Activated naive CD4-positive, alpha-beta T cell treated with anti-CD3 and anti-CD28 coated beads, Interleukin-2, amount 10 ng/mL, durations not matched to agents 7 days and 5 days (primary cell): ENCODE data around the gene ARHGEF35.

Experiments
- CTCF ChIA-PET: fragments of 350-600 bp; sonication (Branson Sonifier 250); formaldehyde crosslinking; loops from one replicate; lab custom pipeline; 2021; ENCODE audit warnings: antibody characterized with exemption; lab: Charles Lee
- DNase-seq: peaks from one replicate; pipeline ENCODE4 v3.0.0-alpha.2; 2020
- H3K27ac Mint-ChIP-seq: one replicate; pipeline ENCODE4 v1.8.0; 2021; ENCODE audit warnings: mild to moderate bottlenecking, moderate library complexity, mixed read lengths
- H3K27me3 Mint-ChIP-seq: one replicate; pipeline ENCODE4 v1.8.0; 2021; ENCODE audit warnings: mild to moderate bottlenecking, mixed read lengths
- H3K36me3 Mint-ChIP-seq: one replicate; pipeline ENCODE4 v1.8.0; 2021; ENCODE audit warnings: mixed read lengths
- H3K4me1 Mint-ChIP-seq: one replicate; pipeline ENCODE4 v1.8.0; 2021; ENCODE audit warnings: mixed read lengths
- H3K4me3 Mint-ChIP-seq: one replicate; pipeline ENCODE4 v1.8.0; 2021; ENCODE audit warnings: mild to moderate bottlenecking, moderate library complexity, mixed read lengths
- H3K9me3 Mint-ChIP-seq: one replicate; pipeline ENCODE4 v1.8.0; 2021; ENCODE audit warnings: mixed read lengths

ARHGEF35 gene

GRCh38 chr7:144144426-144144825, 51.2 kb downstream of the ARHGEF35 start:
- no peaks in the 10 kb centered on the region for H3K27me3 Mint-ChIP-seq
- no peaks in the 10 kb centered on the region for H3K36me3 Mint-ChIP-seq
- CTCF ChIA-PET = no interaction called here
- no peak for DNase-seq
- no peak overlapping the region for H3K4me3 Mint-ChIP-seq
- no peaks in the 10 kb centered on the region for H3K4me1 Mint-ChIP-seq
- no peak overlapping the region for H3K27ac Mint-ChIP-seq
- H3K9me3 Mint-ChIP-seq = peaks cover 17% of the 10 kb centered on the region

- Mint-ChIP-seq H3K36me3 (no peaks in the 10 kb centered on the region), H3K27me3 (no peaks in the 10 kb centered on the region), H3K27ac (no peak overlapping the region), H3K9me3 (peaks cover 2% of the 10 kb centered on the region), H3K4me1 (no peaks in the 10 kb centered on the region), H3K4me3 (no peak overlapping the region)
- DNase-seq = no peak
- CTCF ChIA-PET = interaction anchor here (0.5 to 1.7 kb wide), 2 partner anchors 14 to 706 kb away, joined by 3 to 6 read pairs; no protein-coding TSS in a partner anchor
These were observed 53.4 kb downstream of the ARHGEF35 start for GRCh38 chr7:144142187-144142586.

- Mint-ChIP-seq H3K27ac (no peak overlapping the region), H3K27me3 (peaks cover 4% of the 10 kb centered on the region), H3K36me3 (no peaks in the 10 kb centered on the region), H3K9me3 (no peaks in the 10 kb centered on the region), H3K4me1 (no peaks in the 10 kb centered on the region), H3K4me3 (no peak overlapping the region)
- CTCF ChIA-PET = no interaction called here
- DNase-seq = no peak
These were observed 58.1 kb downstream of the ARHGEF35 start for GRCh38 chr7:144137501-144137900.
